Sigmoid colon (tissue), 7 donors: ENCODE results near the gene KCNIP1. TPM values are rescaled to one million over a fixed set of nuclear protein-coding genes. Genes with fewer than 3 reads are reported as not detected.
A peak's percentile ranks its signal among the peaks of the same experiment; 100 is the strongest.

ENCODE experiments used
- DNase-seq: peaks from one replicate; pipeline ENCODE4 v3.0.0-alpha.2; 2019
- H3K27ac ChIP-seq, 4 donors: fragments of 200-600 bp; sonication (generic); one replicate each; pipeline ENCODE4 v1.5.1; 2016 to 2019; ENCODE audit warnings: mild to moderate bottlenecking in 1 of 4
- H3K27me3 ChIP-seq, 3 donors: fragments of 200-600 bp; sonication (generic); one replicate each; pipeline ENCODE4 v1.5.1; 2019; ENCODE audit warnings: mild to moderate bottlenecking in 1 of 3
- H3K36me3 ChIP-seq, 4 donors: fragments of 200-600 bp; sonication (generic); one replicate each; pipeline ENCODE4 v1.5.1; 2016 to 2019
- H3K4me1 ChIP-seq, 4 donors: fragments of 200-600 bp; sonication (generic); one replicate each; pipeline ENCODE4 v1.5.1; 2017 to 2019
- H3K4me3 ChIP-seq, 4 donors: fragments of 200-600 bp; sonication (generic); one replicate each; pipeline ENCODE4 v1.5.1; 2017 to 2019; ENCODE audit warnings: mild to moderate bottlenecking in 2 of 4, moderate library complexity in 1 of 4
- H3K9me3 ChIP-seq, 4 donors: fragments of 200-600 bp in 3 of 4; sonication (generic) in 3 of 4; one replicate each; pipeline versions ENCODE4 v1.5.1 to v1.6.1; 2013 to 2019
- EP300 ChIP-seq, 4 donors: sonication (generic); formaldehyde crosslinking; IDR thresholded peaks; one replicate each; pipeline ENCODE4 v1.6.1; 2017; ENCODE audit warnings: antibody characterized with exemption in 4 of 4
- POLR2A ChIP-seq, 2 donors: fragments of 450-650 bp; IDR thresholded peaks; one replicate each; pipeline ENCODE4 v1.6.1; 2016; ENCODE audit warnings: antibody characterized with exemption in 2 of 2, mild to moderate bottlenecking in 2 of 2, moderate library complexity in 2 of 2
- POLR2AphosphoS5 ChIP-seq, 4 donors: sonication (generic); formaldehyde crosslinking; IDR thresholded peaks; one replicate each; pipeline ENCODE4 v1.6.1; 2017; ENCODE audit warnings: antibody characterized with exemption in 4 of 4
- WGBS, 2 donors: extraction: QIAGEN DNeasy Blood & Tissue Kit; methylation state at CpG; one replicate each; pipeline ENCODE4 v1.1.7; 2013; 5-methylcytosine and 5-hydroxymethylcytosine counted together
- intact Hi-C: fragments of 100-400 bp; cut with DNase I; formaldehyde crosslinking; loops from one replicate; pipeline ENCODE4 v1.15.1; 2023
- polyA plus RNA-seq, 3 donors: library from polyadenylated mRNA; stranded (reverse); fragments of 200-250 nt; gene quantifications; one replicate each; pipeline ENCODE4 v1.2.3, GENCODE V29; 2013
- total RNA-seq, 4 donors: library from RNA; depleted of rRNA; stranded (reverse); fragments of >200 nt; gene quantifications; one replicate each; pipeline ENCODE4 v1.1.0, GENCODE V29; 2016
- TF ChIP-seq, protein P1 (sequence below), 4 experiments: fragments of 450-650 bp in 3 of 4; fragments of 200-600 bp in 1 of 4; IDR thresholded peaks; one replicate each; pipeline ENCODE4 v1.5.1; 2016 to 2019; ENCODE audit warnings: antibody characterized with exemption in 4 of 4, mild to moderate bottlenecking in 3 of 4, moderate library complexity in 2 of 4
- donor health status: healthy with polysubstance abuse.
- donor health status: Bipolar disorder and iron deficiency.
- donor health status: healthy.

Gene KCNIP1
- total and polyA plus RNA-seq, 7 donors = 0.28 to 2.8 (median 1.1) TPM; not detected in 2

DNA sequence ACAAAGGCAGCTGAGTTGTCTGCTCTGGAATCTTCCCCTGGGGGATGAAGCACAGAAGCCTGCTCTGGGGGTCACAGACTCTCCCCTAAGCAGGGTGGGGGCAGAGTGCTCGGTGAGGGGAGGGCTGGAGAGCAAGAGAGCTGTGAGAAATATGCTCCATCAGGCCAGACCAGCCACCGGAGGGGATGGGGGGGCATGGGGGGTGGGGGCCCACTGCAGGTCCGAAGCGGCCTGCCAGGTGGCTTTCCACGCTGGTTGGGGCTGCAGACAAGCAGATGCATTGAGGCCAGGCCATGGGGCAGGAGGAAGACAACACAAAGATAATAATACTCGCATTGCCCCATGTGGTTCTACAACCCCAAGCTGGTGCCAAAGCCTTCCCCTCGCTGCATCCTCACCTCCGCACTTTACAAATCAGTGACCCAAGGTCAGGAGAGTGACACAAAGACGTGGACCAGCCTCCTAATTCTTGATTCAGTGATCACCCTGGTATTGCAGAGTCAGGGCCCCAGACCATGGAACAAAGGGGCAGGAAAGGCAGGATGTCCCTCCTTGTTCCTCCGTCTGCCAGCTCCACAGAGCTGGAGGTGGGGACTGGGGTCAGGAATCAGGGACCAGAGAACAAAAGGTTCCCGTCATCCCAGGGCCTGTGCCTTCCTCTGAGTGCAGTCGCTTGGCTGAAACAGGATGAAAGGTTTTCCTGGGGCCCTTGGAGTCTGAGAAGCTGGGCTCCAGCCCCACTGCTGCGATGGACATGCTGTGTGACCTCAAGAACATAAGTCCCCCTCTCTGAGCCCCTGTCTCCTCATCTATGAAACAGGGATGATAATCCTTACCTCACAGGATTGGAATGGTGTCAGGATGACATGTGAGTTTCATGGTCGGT is 242.5 kb downstream of the KCNIP1 start:
- no peak for DNase-seq
- no peaks in the 10 kb centered on the region for H3K36me3 ChIP-seq
- peaks cover 0 to 40% (median 36%) of the 10 kb centered on the region in 4 donors for H3K4me1 ChIP-seq
- peak overlapping the region in 2 of 4 donors; percentile 24 to 33 for H3K27ac ChIP-seq
- TF ChIP-seq POLR2A (IDR thresholded peaks at IDR 0.05) = no peak
- TF ChIP-seq, protein P1, sequence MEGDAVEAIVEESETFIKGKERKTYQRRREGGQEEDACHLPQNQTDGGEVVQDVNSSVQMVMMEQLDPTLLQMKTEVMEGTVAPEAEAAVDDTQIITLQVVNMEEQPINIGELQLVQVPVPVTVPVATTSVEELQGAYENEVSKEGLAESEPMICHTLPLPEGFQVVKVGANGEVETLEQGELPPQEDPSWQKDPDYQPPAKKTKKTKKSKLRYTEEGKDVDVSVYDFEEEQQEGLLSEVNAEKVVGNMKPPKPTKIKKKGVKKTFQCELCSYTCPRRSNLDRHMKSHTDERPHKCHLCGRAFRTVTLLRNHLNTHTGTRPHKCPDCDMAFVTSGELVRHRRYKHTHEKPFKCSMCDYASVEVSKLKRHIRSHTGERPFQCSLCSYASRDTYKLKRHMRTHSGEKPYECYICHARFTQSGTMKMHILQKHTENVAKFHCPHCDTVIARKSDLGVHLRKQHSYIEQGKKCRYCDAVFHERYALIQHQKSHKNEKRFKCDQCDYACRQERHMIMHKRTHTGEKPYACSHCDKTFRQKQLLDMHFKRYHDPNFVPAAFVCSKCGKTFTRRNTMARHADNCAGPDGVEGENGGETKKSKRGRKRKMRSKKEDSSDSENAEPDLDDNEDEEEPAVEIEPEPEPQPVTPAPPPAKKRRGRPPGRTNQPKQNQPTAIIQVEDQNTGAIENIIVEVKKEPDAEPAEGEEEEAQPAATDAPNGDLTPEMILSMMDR (IDR thresholded peaks at IDR 0.05) = no peak
- TF ChIP-seq POLR2AphosphoS5 (IDR thresholded peaks at IDR 0.05) = no peak
- TF ChIP-seq EP300 (IDR thresholded peaks at IDR 0.05) = no peak
- H3K9me3 ChIP-seq = no peaks in the 10 kb centered on the region
- H3K27me3 ChIP-seq = no peaks in the 10 kb centered on the region
- 69 to 79% methylated on average over 14 of the region's 14 CpGs for WGBS, 2 donors
- no peak overlapping the region for H3K4me3 ChIP-seq
- intact Hi-C loops = loop anchor here (5.0 kb wide), 1 partner anchor 596 kb away; no protein-coding TSS in a partner anchor

GRCh38 chr5:170746961-170747340 is 243.1 kb downstream of the KCNIP1 start:
- TF ChIP-seq, protein P1 (IDR thresholded peaks at IDR 0.05) = no peak
- TF ChIP-seq POLR2AphosphoS5 (IDR thresholded peaks at IDR 0.05) (no peak), POLR2A (IDR thresholded peaks at IDR 0.05) (no peak), EP300 (IDR thresholded peaks at IDR 0.05) (no peak)
- 93 to 95% methylated on average over 11 of the region's 11 CpGs for WGBS, 2 donors
- intact Hi-C loops = loop anchor here (5.0 kb wide), 1 partner anchor 595 kb away; no protein-coding TSS in a partner anchor
- Histone ChIP-seq H3K36me3 (no peaks in the 10 kb centered on the region), H3K4me1 (peaks cover 0 to 46% (median 42%) of the 10 kb centered on the region in 4 donors), H3K4me3 (no peak overlapping the region), H3K9me3 (no peaks in the 10 kb centered on the region), H3K27ac (no peak overlapping the region), H3K27me3 (no peaks in the 10 kb centered on the region)
- DNase-seq = no peak

DNA sequence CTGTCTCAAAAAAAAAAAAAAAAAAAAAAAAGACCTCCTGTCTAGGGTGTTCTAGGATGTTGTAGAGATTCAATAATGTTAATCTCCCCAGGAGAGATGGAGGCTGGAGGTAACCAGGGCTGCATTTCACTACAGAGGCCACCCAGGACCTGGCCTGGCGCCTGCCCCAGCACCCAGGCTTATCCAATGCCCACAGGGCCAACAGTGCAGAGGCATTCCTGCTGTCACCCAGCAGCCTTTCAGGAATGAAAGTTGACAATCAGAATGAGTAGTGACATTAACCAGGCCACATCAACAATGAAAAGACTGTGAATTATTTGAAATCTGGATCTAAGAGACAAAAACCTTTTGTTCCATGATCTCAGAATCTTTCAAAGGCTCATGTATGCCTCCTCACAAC is 243.5 kb downstream of the KCNIP1 start:
- Histone ChIP-seq H3K27me3 (no peaks in the 10 kb centered on the region), H3K9me3 (no peaks in the 10 kb centered on the region), H3K4me1 (peaks cover 0 to 50% (median 46%) of the 10 kb centered on the region in 4 donors), H3K4me3 (no peak overlapping the region), H3K36me3 (no peaks in the 10 kb centered on the region), H3K27ac (no peak overlapping the region)
- intact Hi-C loops = loop anchor here (5.0 kb wide), 1 partner anchor 595 kb away; no protein-coding TSS in a partner anchor
- no peak for DNase-seq
- TF ChIP-seq POLR2A (IDR thresholded peaks at IDR 0.05) (no peak), POLR2AphosphoS5 (IDR thresholded peaks at IDR 0.05) (peak in 1 of 4 donors; percentile 16)
- 88% methylated on average over 1 of the region's 1 CpG for WGBS, 2 donors

DNA sequence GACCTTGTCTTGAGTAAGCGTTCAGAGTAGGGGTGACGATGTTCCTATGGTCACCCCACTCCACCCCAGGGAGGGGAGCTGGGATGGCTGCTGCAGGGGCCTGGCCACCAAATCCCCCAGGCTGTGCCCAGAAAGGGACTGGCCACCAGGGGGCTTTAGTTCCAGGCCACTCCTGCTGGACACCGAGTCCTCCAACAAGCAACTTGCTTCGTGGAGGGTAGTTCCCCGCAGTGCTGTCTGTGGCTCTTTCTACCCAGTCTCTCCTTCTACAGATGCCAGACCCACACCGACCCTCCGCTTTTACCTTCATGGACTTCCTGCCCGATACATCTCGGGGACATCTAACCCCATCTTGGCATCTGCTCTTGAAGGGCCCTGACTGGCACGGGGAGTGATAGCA is 244.0 kb downstream of the KCNIP1 start:
- DNase-seq = no peak
- TF ChIP-seq POLR2A (IDR thresholded peaks at IDR 0.05) = no peak
- TF ChIP-seq, protein P1 (IDR thresholded peaks at IDR 0.05) = no peak
- TF ChIP-seq EP300 (IDR thresholded peaks at IDR 0.05) = no peak
- peaks cover 0 to 53% (median 50%) of the 10 kb centered on the region in 4 donors for H3K4me1 ChIP-seq
- WGBS, 2 donors = 92 to 93% methylated on average over 10 of the region's 10 CpGs
- H3K4me3 ChIP-seq = no peak overlapping the region
- H3K9me3 ChIP-seq = no peaks in the 10 kb centered on the region
- H3K27ac ChIP-seq = no peak overlapping the region
- H3K36me3 ChIP-seq = no peaks in the 10 kb centered on the region
- no peaks in the 10 kb centered on the region for H3K27me3 ChIP-seq
- intact Hi-C loops = loop anchor here (5.0 kb wide), 1 partner anchor 594 kb away; no protein-coding TSS in a partner anchor

DNA sequence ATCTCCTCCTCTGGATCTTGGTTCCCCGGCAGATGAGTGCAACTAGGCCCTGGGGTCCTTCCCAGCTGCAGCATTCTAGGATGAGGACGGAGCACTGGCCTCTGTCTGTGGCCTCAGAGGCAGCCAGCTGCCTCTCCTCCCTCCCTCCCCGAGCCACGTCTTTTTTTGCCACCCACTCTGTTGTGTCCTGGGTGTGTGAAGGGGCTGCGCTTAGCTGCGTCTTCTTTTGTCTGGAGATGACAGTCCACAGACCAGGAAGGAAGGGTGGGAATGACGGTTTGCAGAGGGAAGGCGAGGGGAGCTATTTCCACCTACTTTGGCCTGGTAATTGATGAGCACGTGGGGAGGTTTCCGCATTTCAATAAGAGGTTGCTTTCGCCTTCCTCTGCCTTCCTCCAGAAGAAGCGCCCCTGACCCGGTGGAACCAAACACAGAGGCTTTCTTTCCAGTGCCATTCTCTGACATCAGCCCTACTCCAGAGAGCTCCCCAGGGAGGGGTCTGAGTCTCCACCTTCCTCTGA is 245.2 kb downstream of the KCNIP1 start:
- WGBS, 2 donors = 70 to 86% methylated on average over 13 of the region's 13 CpGs

More for the DNA sequence above, 245.2 kb downstream of the KCNIP1 start:
- H3K4me1 ChIP-seq = peaks cover 0 to 52% (median 50%) of the 10 kb centered on the region in 4 donors
- intact Hi-C loops = loop anchor here (5.0 kb wide), 1 partner anchor 593 kb away; no protein-coding TSS in a partner anchor
- TF ChIP-seq EP300 (IDR thresholded peaks at IDR 0.05) (no peak), POLR2AphosphoS5 (IDR thresholded peaks at IDR 0.05) (no peak), POLR2A (IDR thresholded peaks at IDR 0.05) (no peak)
- TF ChIP-seq, protein P1 (IDR thresholded peaks at IDR 0.05) = no peak
- no peak overlapping the region for H3K27ac ChIP-seq
- no peaks in the 10 kb centered on the region for H3K36me3 ChIP-seq
- H3K4me3 ChIP-seq = no peak overlapping the region
- no peaks in the 10 kb centered on the region for H3K27me3 ChIP-seq
- DNase-seq = no peak
- H3K9me3 ChIP-seq = no peaks in the 10 kb centered on the region
